ENCODE results near the gene TRIM42.

TRIM42 gene

GRCh38 chr3:140710711-140711389 is 33.0 kb downstream of the TRIM42 start:
- no peak for DNase-seq (ENCODE audit: low read depth)

GRCh38 chr3:140711390-140712035 is 33.6 kb downstream of the TRIM42 start:
- no peak for DNase-seq (ENCODE audit: low read depth)

- DNase-seq (ENCODE audit: low read depth): no peak
These were observed 34.4 kb downstream of the TRIM42 start for GRCh38 chr3:140712301-140712700.

GRCh38 chr3:140715035-140715434 is 37.2 kb downstream of the TRIM42 start:
- no peak for DNase-seq (ENCODE audit: low read depth)

GRCh38 chr3:140717921-140718320 is 40.1 kb downstream of the TRIM42 start:
- no peak for DNase-seq (ENCODE audit: low read depth)

- no peak for DNase-seq (ENCODE audit: low read depth)
These were observed 42.2 kb downstream of the TRIM42 start for GRCh38 chr3:140719841-140720614.

GRCh38 chr3:140723576-140723975 is 45.7 kb downstream of the TRIM42 start:
- no peak for DNase-seq (ENCODE audit: low read depth)

GRCh38 chr3:140724856-140725812 is 47.3 kb downstream of the TRIM42 start:
- DNase-seq (ENCODE audit: low read depth): no peak

GRCh38 chr3:140726066-140726465 is 48.2 kb downstream of the TRIM42 start:
- no peak for DNase-seq (ENCODE audit: low read depth)

- DNase-seq (ENCODE audit: low read depth): no peak
These were observed 50.0 kb downstream of the TRIM42 start for GRCh38 chr3:140727886-140728285.

- no peak for DNase-seq (ENCODE audit: low read depth)
These were observed 53.7 kb downstream of the TRIM42 start for GRCh38 chr3:140731440-140732119.

- no peak for DNase-seq (ENCODE audit: low read depth)
These were observed 55.8 kb downstream of the TRIM42 start for GRCh38 chr3:140733623-140734022.

- DNase-seq (ENCODE audit: low read depth): no peak
These were observed 59.1 kb downstream of the TRIM42 start for GRCh38 chr3:140736863-140737460.

- no peak for DNase-seq (ENCODE audit: low read depth)
These were observed 64.3 kb downstream of the TRIM42 start for GRCh38 chr3:140742116-140742515.

- DNase-seq (ENCODE audit: low read depth): no peak
These were observed 70.3 kb downstream of the TRIM42 start for GRCh38 chr3:140748171-140748570.

GRCh38 chr3:140748903-140749302 is 71.0 kb downstream of the TRIM42 start:
- no peak for DNase-seq (ENCODE audit: low read depth)

All from GM04504 (cell line).